Measurements from ENCODE around the gene AREL1.
"Not testable (repeated sequence)": the region's sequence is repeated elsewhere in the genome, so short reads cannot be mapped to it uniquely, and the experiment has no call there.

AREL1 gene

GRCh38 chr14:74712499-74713394 lies at the start of gene AREL1, which contains the start of gene FCF1:
Gene AREL1, minus strand, starts transcription at chr14:74713080. Its CDS starts 27,465 bp downstream, at chr14:74685615.
Gene FCF1, plus strand, starts transcription at chr14:74713144. Its CDS starts 54 bp downstream, at chr14:74713198.
- in situ Hi-C loops (cut with HindIII; ENCODE audit: low pct_unique_long_range_greater_than_20kb, low sequenced_read_pairs): no loop called here
- peak; percentile 87 to 94 for DNase-seq (ENCODE audit: low read depth in 1 of 2, low spot score in 1 of 2)
- TF ChIP-seq JUND (IDR thresholded peaks at IDR 0.05; ENCODE audit: low read depth): no peak

GRCh38 chr14:74758505-74758904 lies 45.6 kb upstream of the AREL1 start:
- DNase-seq (ENCODE audit: low read depth in 1 of 2, low spot score in 1 of 2); in situ Hi-C loops (cut with HindIII; ENCODE audit: low pct_unique_long_range_greater_than_20kb, low sequenced_read_pairs): not testable (repeated sequence)

GRCh38 chr14:74756326-74756725 lies 43.4 kb upstream of the AREL1 start:
- in situ Hi-C loops (cut with HindIII; ENCODE audit: low pct_unique_long_range_greater_than_20kb, low sequenced_read_pairs): no loop called here
- no peak for TF ChIP-seq JUND (IDR thresholded peaks at IDR 0.05; ENCODE audit: low read depth)
- no peak for DNase-seq (ENCODE audit: low read depth in 1 of 2, low spot score in 1 of 2)

GRCh38 chr14:74754899-74755298 lies 42.0 kb upstream of the AREL1 start:
- TF ChIP-seq JUND (IDR thresholded peaks at IDR 0.05; ENCODE audit: low read depth): no peak
- no peak for DNase-seq (ENCODE audit: low read depth in 1 of 2, low spot score in 1 of 2)
- in situ Hi-C loops (cut with HindIII; ENCODE audit: low pct_unique_long_range_greater_than_20kb, low sequenced_read_pairs): no loop called here

- DNase-seq (ENCODE audit: low read depth in 1 of 2, low spot score in 1 of 2): no peak
- in situ Hi-C loops (cut with HindIII; ENCODE audit: low pct_unique_long_range_greater_than_20kb, low sequenced_read_pairs): no loop called here
- no peak for TF ChIP-seq JUND (IDR thresholded peaks at IDR 0.05; ENCODE audit: low read depth)
Observed at GRCh38 chr14:74754157-74754556, 41.3 kb upstream of the AREL1 start.

- in situ Hi-C loops (cut with HindIII; ENCODE audit: low pct_unique_long_range_greater_than_20kb, low sequenced_read_pairs): no loop called here
- TF ChIP-seq JUND (IDR thresholded peaks at IDR 0.05; ENCODE audit: low read depth): no peak
Observed at GRCh38 chr14:74747237-74747636, 34.4 kb upstream of the AREL1 start.

GRCh38 chr14:74739293-74740030 lies 26.6 kb upstream of the AREL1 start:
- no peak for TF ChIP-seq JUND (IDR thresholded peaks at IDR 0.05; ENCODE audit: low read depth)
- in situ Hi-C loops (cut with HindIII; ENCODE audit: low pct_unique_long_range_greater_than_20kb, low sequenced_read_pairs): no loop called here
- DNase-seq (ENCODE audit: low read depth in 1 of 2, low spot score in 1 of 2): no peak

More at GRCh38 chr14:74747237-74747636, 34.4 kb upstream of the AREL1 start:
- no peak for DNase-seq (ENCODE audit: low read depth in 1 of 2, low spot score in 1 of 2)

- in situ Hi-C loops (cut with HindIII; ENCODE audit: low pct_unique_long_range_greater_than_20kb, low sequenced_read_pairs): no loop called here
- no peak for TF ChIP-seq JUND (IDR thresholded peaks at IDR 0.05; ENCODE audit: low read depth)
- no peak for DNase-seq (ENCODE audit: low read depth in 1 of 2, low spot score in 1 of 2)
Observed at GRCh38 chr14:74737753-74738325, 25.0 kb upstream of the AREL1 start.

GRCh38 chr14:74735125-74735524 lies 22.2 kb upstream of the AREL1 start:
- TF ChIP-seq JUND (IDR thresholded peaks at IDR 0.05; ENCODE audit: low read depth): no peak
- no peak for DNase-seq (ENCODE audit: low read depth in 1 of 2, low spot score in 1 of 2)
- in situ Hi-C loops (cut with HindIII; ENCODE audit: low pct_unique_long_range_greater_than_20kb, low sequenced_read_pairs): no loop called here

- DNase-seq (ENCODE audit: low read depth in 1 of 2, low spot score in 1 of 2): no peak
- in situ Hi-C loops (cut with HindIII; ENCODE audit: low pct_unique_long_range_greater_than_20kb, low sequenced_read_pairs): no loop called here
- TF ChIP-seq JUND (IDR thresholded peaks at IDR 0.05; ENCODE audit: low read depth): no peak
Observed at GRCh38 chr14:74733221-74733620, 20.3 kb upstream of the AREL1 start.

- in situ Hi-C loops (cut with HindIII; ENCODE audit: low pct_unique_long_range_greater_than_20kb, low sequenced_read_pairs): no loop called here
Observed at GRCh38 chr14:74732387-74732786, 19.5 kb upstream of the AREL1 start.

GRCh38 chr14:74723134-74723533 lies 10.3 kb upstream of the AREL1 start:
- in situ Hi-C loops (cut with HindIII; ENCODE audit: low pct_unique_long_range_greater_than_20kb, low sequenced_read_pairs): no loop called here
- DNase-seq (ENCODE audit: low read depth in 1 of 2, low spot score in 1 of 2): no peak
- TF ChIP-seq JUND (IDR thresholded peaks at IDR 0.05; ENCODE audit: low read depth): no peak

More at GRCh38 chr14:74732387-74732786, 19.5 kb upstream of the AREL1 start:
- no peak for DNase-seq (ENCODE audit: low read depth in 1 of 2, low spot score in 1 of 2)
- no peak for TF ChIP-seq JUND (IDR thresholded peaks at IDR 0.05; ENCODE audit: low read depth)

GRCh38 chr14:74720526-74720925 lies 7.6 kb upstream of the AREL1 start:
- no peak for TF ChIP-seq JUND (IDR thresholded peaks at IDR 0.05; ENCODE audit: low read depth)
- in situ Hi-C loops (cut with HindIII; ENCODE audit: low pct_unique_long_range_greater_than_20kb, low sequenced_read_pairs): no loop called here
- DNase-seq (ENCODE audit: low read depth in 1 of 2, low spot score in 1 of 2): no peak
